K562 (cell line): ENCODE results near the gene KCTD16.

ENCODE experiments used
- CEBPB ChIP-seq: fragments of 450-650 bp; IDR thresholded peaks from 2 replicates; pipeline ENCODE4 v1.6.1; 2016; ENCODE audit warnings: missing genetic modification characterization, missing compliant biosample characterization
- EZH2 ChIP-seq: IDR thresholded peaks from 2 replicates; pipeline ENCODE4 v1.6.1; 2012; ENCODE audit warnings: low read depth, mild to moderate bottlenecking, inconsistent platforms, low read length, borderline replicate concordance
- FOS ChIP-seq: IDR thresholded peaks from 3 replicates; pipeline ENCODE4 v1.6.1; 2011; ENCODE audit not compliant: insufficient read length; ENCODE audit errors: extremely low read depth
- SLC30A9 ChIP-seq: fragments of 250-450 bp; sonication (Bioruptor Pico); IDR thresholded peaks from 2 replicates; pipeline ENCODE4 v1.8.0; 2022; ENCODE audit warnings: mild to moderate bottlenecking, moderate library complexity
- SP1 ChIP-seq: sonication (generic); formaldehyde crosslinking; IDR thresholded peaks from 2 replicates; pipeline ENCODE4 v1.8.1; 2022; ENCODE audit warnings: mild to moderate bottlenecking, missing genetic modification reagents
- TF ChIP-seq, protein P1 (sequence below), 3 experiments: IDR thresholded peaks in 2 of 3; conservative IDR thresholded peaks in 1 of 3; 2 replicates each; pipeline ENCODE4 v1.5.1; 2011 to 2012; ENCODE audit warnings: low read length in 3 of 3, mild to moderate bottlenecking in 3 of 3, control low read depth in 2 of 3, improper control_type of control experiment in 1 of 3, inconsistent platforms in 1 of 3, low read depth in 1 of 3, mixed read lengths in 1 of 3, moderate library complexity in 1 of 3; ENCODE audit not compliant: insufficient read depth in 2 of 3
- TF ChIP-seq, protein P2 (sequence below), 2 experiments: fragments of 450-650 bp in 1 of 2; sonication (generic) in 1 of 2; formaldehyde crosslinking in 1 of 2; IDR thresholded peaks in 1 of 2; conservative IDR thresholded peaks in 1 of 2; 2 replicates each; pipeline versions ENCODE4 v1.6.1 to v1.8.1; 2016 to 2023; ENCODE audit warnings: mild to moderate bottlenecking in 2 of 2, moderate library complexity in 2 of 2, inconsistent platforms in 1 of 2, missing genetic modification reagents in 1 of 2

DNA sequence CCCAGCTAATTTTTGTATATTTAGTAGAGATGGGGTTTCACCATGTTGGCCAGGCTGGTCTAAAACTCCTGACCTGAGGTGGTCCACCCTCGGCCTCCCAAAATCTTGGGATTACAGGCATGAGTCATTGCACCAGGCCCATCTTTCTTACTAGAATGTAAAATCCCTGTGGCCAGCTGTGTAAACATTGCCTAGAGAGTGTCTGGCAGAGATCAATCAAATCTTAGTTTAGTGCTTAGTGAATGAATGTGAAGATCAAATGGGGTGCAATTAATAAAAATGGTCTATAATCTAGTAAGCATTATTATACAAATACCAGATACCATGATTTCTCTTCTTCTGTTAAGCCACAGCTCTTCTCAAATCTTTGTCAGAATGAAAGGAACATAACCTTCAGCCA lies 289.9 kb downstream of the KCTD16 start:
- TF ChIP-seq, protein P1, sequence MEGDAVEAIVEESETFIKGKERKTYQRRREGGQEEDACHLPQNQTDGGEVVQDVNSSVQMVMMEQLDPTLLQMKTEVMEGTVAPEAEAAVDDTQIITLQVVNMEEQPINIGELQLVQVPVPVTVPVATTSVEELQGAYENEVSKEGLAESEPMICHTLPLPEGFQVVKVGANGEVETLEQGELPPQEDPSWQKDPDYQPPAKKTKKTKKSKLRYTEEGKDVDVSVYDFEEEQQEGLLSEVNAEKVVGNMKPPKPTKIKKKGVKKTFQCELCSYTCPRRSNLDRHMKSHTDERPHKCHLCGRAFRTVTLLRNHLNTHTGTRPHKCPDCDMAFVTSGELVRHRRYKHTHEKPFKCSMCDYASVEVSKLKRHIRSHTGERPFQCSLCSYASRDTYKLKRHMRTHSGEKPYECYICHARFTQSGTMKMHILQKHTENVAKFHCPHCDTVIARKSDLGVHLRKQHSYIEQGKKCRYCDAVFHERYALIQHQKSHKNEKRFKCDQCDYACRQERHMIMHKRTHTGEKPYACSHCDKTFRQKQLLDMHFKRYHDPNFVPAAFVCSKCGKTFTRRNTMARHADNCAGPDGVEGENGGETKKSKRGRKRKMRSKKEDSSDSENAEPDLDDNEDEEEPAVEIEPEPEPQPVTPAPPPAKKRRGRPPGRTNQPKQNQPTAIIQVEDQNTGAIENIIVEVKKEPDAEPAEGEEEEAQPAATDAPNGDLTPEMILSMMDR (IDR thresholded peaks at IDR 0.05 in 2 of 3, conservative IDR thresholded peaks at IDR 0.05 in 1 of 3; ENCODE audit: insufficient read depth in 2 of 3, low read depth in 1 of 3, low read length in 3 of 3) = no peak
- TF ChIP-seq SLC30A9 = no peak
- TF ChIP-seq EZH2 = no peak
- TF ChIP-seq SP1 = no peak
- TF ChIP-seq CEBPB (tag) = no peak
- TF ChIP-seq, protein P2, sequence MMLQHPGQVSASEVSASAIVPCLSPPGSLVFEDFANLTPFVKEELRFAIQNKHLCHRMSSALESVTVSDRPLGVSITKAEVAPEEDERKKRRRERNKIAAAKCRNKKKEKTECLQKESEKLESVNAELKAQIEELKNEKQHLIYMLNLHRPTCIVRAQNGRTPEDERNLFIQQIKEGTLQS (IDR thresholded peaks at IDR 0.05) = no peak
- TF ChIP-seq, protein P2 (CRISPR knock-in tag; conservative IDR thresholded peaks at IDR 0.05) = no peak
- no peak for TF ChIP-seq FOS
